Upper lobe of left lung (tissue), 4 donors: Measurements from ENCODE around the gene NOSTRIN.
"Not testable (repeated sequence)": the region's sequence is repeated elsewhere in the genome, so short reads cannot be mapped to it uniquely, and the experiment has no call there.

Source experiments
- EP300 ChIP-seq, 4 donors: sonication (generic); formaldehyde crosslinking; IDR thresholded peaks; one replicate each; pipeline ENCODE4 v1.5.1; 2017; ENCODE audit warnings: antibody characterized with exemption in 4 of 4, control low read depth in 2 of 4
- POLR2A ChIP-seq, 4 donors: fragments of 450-650 bp; IDR thresholded peaks; one replicate each; pipeline ENCODE4 v1.5.1; 2016 to 2017; ENCODE audit warnings: antibody characterized with exemption in 4 of 4, mild to moderate bottlenecking in 2 of 4
- TF ChIP-seq, protein P1 (sequence below), 6 experiments: fragments of 450-650 bp in 4 of 6; fragments of 200-600 bp in 2 of 6; sonication (generic) in 2 of 6; IDR thresholded peaks; one replicate each; pipeline ENCODE4 v1.5.1; 2016 to 2019; ENCODE audit warnings: antibody characterized with exemption in 6 of 6

DNA sequence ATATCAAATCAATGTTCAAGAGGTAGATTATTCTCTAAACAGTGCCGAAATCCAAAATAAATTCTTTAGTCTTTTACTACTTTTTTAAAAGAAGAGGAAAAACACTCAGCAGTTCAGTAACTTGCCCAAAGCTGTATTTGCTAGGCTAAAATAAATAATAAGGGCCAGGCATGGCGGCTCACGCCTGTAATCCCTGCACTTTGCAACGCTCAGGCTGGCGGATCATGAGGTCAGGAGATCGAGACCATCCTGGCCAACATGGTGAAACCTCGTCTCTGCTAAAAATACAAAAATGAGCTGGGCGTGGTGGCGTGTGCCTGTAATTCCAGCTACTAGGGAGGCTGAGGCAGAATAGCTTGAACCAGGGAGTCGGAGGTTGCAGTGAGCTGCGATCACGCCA lies 79.7 kb downstream of the NOSTRIN start:
- TF ChIP-seq, protein P1, sequence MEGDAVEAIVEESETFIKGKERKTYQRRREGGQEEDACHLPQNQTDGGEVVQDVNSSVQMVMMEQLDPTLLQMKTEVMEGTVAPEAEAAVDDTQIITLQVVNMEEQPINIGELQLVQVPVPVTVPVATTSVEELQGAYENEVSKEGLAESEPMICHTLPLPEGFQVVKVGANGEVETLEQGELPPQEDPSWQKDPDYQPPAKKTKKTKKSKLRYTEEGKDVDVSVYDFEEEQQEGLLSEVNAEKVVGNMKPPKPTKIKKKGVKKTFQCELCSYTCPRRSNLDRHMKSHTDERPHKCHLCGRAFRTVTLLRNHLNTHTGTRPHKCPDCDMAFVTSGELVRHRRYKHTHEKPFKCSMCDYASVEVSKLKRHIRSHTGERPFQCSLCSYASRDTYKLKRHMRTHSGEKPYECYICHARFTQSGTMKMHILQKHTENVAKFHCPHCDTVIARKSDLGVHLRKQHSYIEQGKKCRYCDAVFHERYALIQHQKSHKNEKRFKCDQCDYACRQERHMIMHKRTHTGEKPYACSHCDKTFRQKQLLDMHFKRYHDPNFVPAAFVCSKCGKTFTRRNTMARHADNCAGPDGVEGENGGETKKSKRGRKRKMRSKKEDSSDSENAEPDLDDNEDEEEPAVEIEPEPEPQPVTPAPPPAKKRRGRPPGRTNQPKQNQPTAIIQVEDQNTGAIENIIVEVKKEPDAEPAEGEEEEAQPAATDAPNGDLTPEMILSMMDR (IDR thresholded peaks at IDR 0.05) = not testable (repeated sequence)
- not testable (repeated sequence) for TF ChIP-seq POLR2A, EP300 (IDR thresholded peaks at IDR 0.05)
